ENCODE data around the gene BTBD7. TPM values are rescaled to one million over a fixed set of nuclear protein-coding genes. Genes with fewer than 3 reads are reported as not detected.

Gene BTBD7
- total and polyA plus RNA-seq, 2 donors (not counting 1 experiment from before 2014, with no cell fraction given): 8.1 to 48.6 TPM

DNA sequence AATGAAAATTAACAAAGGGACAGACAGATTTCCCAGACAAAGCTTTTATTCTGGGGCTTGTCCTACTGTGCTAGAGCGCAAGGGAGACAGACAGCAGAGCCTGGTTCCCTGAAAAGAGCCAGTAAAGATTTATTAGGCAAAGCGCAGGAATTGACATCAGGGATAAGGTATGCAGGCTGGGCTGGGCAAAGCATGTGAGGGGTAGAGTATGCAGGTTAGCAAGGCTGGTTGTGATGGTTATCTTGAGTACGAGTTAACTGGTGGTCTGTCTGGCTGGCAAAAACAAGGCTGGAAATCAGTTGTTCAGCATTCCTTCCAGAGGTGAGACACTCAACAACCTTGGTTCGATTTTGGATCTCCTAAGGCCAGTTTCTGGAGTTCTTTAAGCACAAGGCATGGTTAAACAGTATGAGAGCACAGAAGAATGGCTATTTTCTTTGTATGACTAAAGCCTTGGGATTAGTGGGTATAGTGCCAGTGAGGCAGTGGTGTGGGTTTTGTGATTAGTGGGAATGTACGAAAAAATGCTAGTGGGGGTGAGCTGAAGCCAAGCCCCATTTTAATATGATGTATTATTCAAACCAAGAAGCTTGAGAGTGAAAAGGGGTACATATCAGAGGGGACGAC, 30.9 kb downstream of the BTBD7 start:
- Mint-ChIP-seq H3K4me3 (no peak overlapping the region), H3K27me3 (no peaks in the 10 kb centered on the region), H3K27ac (no peak overlapping the region), H3K9me3 (ENCODE audit: insufficient read depth) (no peaks in the 10 kb centered on the region), H3K4me1 (peaks cover 43% of the 10 kb centered on the region)
- Histone ChIP-seq H3K9me3 (ENCODE audit: control extremely low read depth in 1 of 3, control insufficient read depth in 2 of 3, insufficient read depth in 1 of 3, low read length in 2 of 3) (no peaks in the 10 kb centered on the region), H3K79me2 (ENCODE audit: control insufficient read depth, insufficient read depth, low read length) (peaks cover 85% of the 10 kb centered on the region), H3K4me2 (replicated peaks; ENCODE audit: low read depth, low read length, poor library complexity, severe bottlenecking) (no peak overlapping the region), H4K20me1 (ENCODE audit: control insufficient read depth, insufficient read depth, low read length, poor library complexity, severe bottlenecking) (peaks cover 64% of the 10 kb centered on the region), H3K27ac (ENCODE audit: low read length in 2 of 2) (no peak overlapping the region), H3K9ac (ENCODE audit: low read length) (no peak overlapping the region), H3K36me3 (replicated peaks in 1 of 2; ENCODE audit: control extremely low read depth in 1 of 2, control insufficient read depth in 1 of 2, extremely low read depth in 1 of 2, insufficient read depth in 2 of 2, low read length in 1 of 2) (peaks cover 2 to 4% of the 10 kb centered on the region in 2 experiments), H3K4me1 (ENCODE audit: control insufficient read depth in 2 of 2, insufficient read depth in 2 of 2, low read length in 2 of 2) (peaks cover 3 to 4% of the 10 kb centered on the region in 2 donors), H3K27me3 (replicated peaks in 1 of 4; ENCODE audit: control extremely low read depth in 1 of 4, control insufficient read depth in 3 of 4, insufficient read depth in 4 of 4, low read length in 3 of 4) (no peaks in the 10 kb centered on the region), H2AFZ (ENCODE audit: insufficient read depth, low read depth, low read length, poor library complexity, severe bottlenecking) (no peak overlapping the region), H3K4me3 (ENCODE audit: control extremely low read depth in 1 of 5, extremely low read depth in 1 of 5, insufficient read depth in 1 of 5, low read depth in 2 of 5, low read length in 4 of 5) (no peak overlapping the region)
- ChIA-PET CTCF (interaction anchor here (0.5 kb wide), 1 partner anchor 361 kb away, joined by 4 read pairs; no protein-coding TSS in a partner anchor), POLR2A (no interaction called here)
- DNase-seq: no peak
- TF ChIP-seq, protein P1, sequence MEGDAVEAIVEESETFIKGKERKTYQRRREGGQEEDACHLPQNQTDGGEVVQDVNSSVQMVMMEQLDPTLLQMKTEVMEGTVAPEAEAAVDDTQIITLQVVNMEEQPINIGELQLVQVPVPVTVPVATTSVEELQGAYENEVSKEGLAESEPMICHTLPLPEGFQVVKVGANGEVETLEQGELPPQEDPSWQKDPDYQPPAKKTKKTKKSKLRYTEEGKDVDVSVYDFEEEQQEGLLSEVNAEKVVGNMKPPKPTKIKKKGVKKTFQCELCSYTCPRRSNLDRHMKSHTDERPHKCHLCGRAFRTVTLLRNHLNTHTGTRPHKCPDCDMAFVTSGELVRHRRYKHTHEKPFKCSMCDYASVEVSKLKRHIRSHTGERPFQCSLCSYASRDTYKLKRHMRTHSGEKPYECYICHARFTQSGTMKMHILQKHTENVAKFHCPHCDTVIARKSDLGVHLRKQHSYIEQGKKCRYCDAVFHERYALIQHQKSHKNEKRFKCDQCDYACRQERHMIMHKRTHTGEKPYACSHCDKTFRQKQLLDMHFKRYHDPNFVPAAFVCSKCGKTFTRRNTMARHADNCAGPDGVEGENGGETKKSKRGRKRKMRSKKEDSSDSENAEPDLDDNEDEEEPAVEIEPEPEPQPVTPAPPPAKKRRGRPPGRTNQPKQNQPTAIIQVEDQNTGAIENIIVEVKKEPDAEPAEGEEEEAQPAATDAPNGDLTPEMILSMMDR (IDR thresholded peaks at IDR 0.05): no peak
- TF ChIP-seq EZH2 (IDR thresholded peaks at IDR 0.05; ENCODE audit: borderline replicate concordance, insufficient read depth, low read depth, low read length, poor library complexity, severe bottlenecking): no peak
- 97% methylated on average over 4 of the region's 6 CpGs for WGBS (ENCODE audit: insufficient coverage)
- no peak for ATAC-seq (ENCODE audit: low read depth)
- intact Hi-C loops (cut with micrococcal nuclease): no loop called here

DNA sequence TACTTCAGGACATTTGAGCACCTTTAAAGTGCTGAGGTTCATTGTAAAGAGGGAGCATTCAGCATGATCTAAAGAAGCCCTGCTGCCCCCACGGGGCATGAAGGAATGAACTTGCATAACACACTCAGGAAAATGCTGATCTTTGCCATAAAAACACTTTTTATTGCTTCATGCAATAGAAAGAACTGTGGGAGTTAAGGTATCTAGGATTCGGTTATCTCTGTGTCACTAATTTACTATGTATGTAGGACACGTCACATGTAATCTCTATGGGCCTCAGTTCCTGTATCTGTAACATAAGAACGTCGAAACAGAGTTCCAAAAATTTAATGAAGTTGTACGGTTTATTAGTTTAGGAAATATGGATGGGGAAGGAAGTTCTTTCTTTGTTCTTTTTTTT, 33.0 kb downstream of the BTBD7 start:
- no peaks in the 10 kb centered on the region for H3K9me3 ChIP-seq (ENCODE audit: control extremely low read depth in 1 of 3, control insufficient read depth in 2 of 3, insufficient read depth in 1 of 3, low read length in 2 of 3)
- peaks cover 2 to 4% of the 10 kb centered on the region in 2 experiments for H3K36me3 ChIP-seq (replicated peaks in 1 of 2; ENCODE audit: control extremely low read depth in 1 of 2, control insufficient read depth in 1 of 2, extremely low read depth in 1 of 2, insufficient read depth in 2 of 2, low read length in 1 of 2)
- ATAC-seq (ENCODE audit: low read depth): no peak
- Mint-ChIP-seq H3K4me1 (peaks cover 35% of the 10 kb centered on the region), H3K4me3 (no peak overlapping the region), H3K27me3 (no peaks in the 10 kb centered on the region), H3K27ac (no peak overlapping the region), H3K9me3 (ENCODE audit: insufficient read depth) (no peaks in the 10 kb centered on the region)
- WGBS (ENCODE audit: insufficient coverage): 100% methylated on average over 2 of the region's 6 CpGs
- peaks cover 70% of the 10 kb centered on the region for H3K79me2 ChIP-seq (ENCODE audit: control insufficient read depth, insufficient read depth, low read length)
- TF ChIP-seq, protein P1 (IDR thresholded peaks at IDR 0.05): no peak
- TF ChIP-seq EZH2 (IDR thresholded peaks at IDR 0.05; ENCODE audit: borderline replicate concordance, insufficient read depth, low read depth, low read length, poor library complexity, severe bottlenecking): no peak
- POLR2A ChIA-PET: no interaction called here
- intact Hi-C loops (cut with micrococcal nuclease): no loop called here
- H4K20me1 ChIP-seq (ENCODE audit: control insufficient read depth, insufficient read depth, low read length, poor library complexity, severe bottlenecking): peaks cover 55% of the 10 kb centered on the region
- no peak overlapping the region for H3K4me3 ChIP-seq (ENCODE audit: control extremely low read depth in 1 of 5, extremely low read depth in 1 of 5, insufficient read depth in 1 of 5, low read depth in 2 of 5, low read length in 4 of 5)
- H3K9ac ChIP-seq (ENCODE audit: low read length): no peak overlapping the region
- no peaks in the 10 kb centered on the region for H3K27me3 ChIP-seq (replicated peaks in 1 of 4; ENCODE audit: control extremely low read depth in 1 of 4, control insufficient read depth in 3 of 4, insufficient read depth in 4 of 4, low read length in 3 of 4)
- no peak overlapping the region for H3K27ac ChIP-seq (ENCODE audit: low read length in 2 of 2)
- H2AFZ ChIP-seq (ENCODE audit: insufficient read depth, low read depth, low read length, poor library complexity, severe bottlenecking): no peak overlapping the region
- CTCF ChIA-PET: no interaction called here
- H3K4me1 ChIP-seq (ENCODE audit: control insufficient read depth in 2 of 2, insufficient read depth in 2 of 2, low read length in 2 of 2): peaks cover 0 to 2% of the 10 kb centered on the region in 2 donors
- H3K4me2 ChIP-seq (replicated peaks; ENCODE audit: low read depth, low read length, poor library complexity, severe bottlenecking): no peak overlapping the region
- DNase-seq: no peak
